Glutamatergic neuron (in vitro differentiated cells): ENCODE data around the gene IFITM10. TPM values are rescaled to one million over a fixed set of nuclear protein-coding genes. Genes with fewer than 3 reads are reported as not detected.

Experiments used
- DNase-seq: peaks from one replicate; pipeline ENCODE4 v3.0.0; 2022
- H3K27ac Mint-ChIP-seq: one replicate; pipeline ENCODE4 v1.8.0; 2020; ENCODE audit warnings: mild to moderate bottlenecking, mixed read lengths, inconsistent platforms; ENCODE audit not compliant: unreplicated experiment
- H3K27me3 Mint-ChIP-seq: one replicate; pipeline ENCODE4 v1.8.0; 2020; ENCODE audit warnings: mild to moderate bottlenecking, moderate library complexity, mixed read lengths, inconsistent platforms; ENCODE audit not compliant: unreplicated experiment
- H3K36me3 Mint-ChIP-seq: one replicate; pipeline ENCODE4 v1.8.0; 2020; ENCODE audit warnings: mild to moderate bottlenecking, mixed read lengths, inconsistent platforms; ENCODE audit not compliant: unreplicated experiment
- H3K4me1 Mint-ChIP-seq: one replicate; pipeline ENCODE4 v1.8.0; 2020; ENCODE audit warnings: mild to moderate bottlenecking, low read depth, mixed read lengths, inconsistent platforms; ENCODE audit not compliant: unreplicated experiment
- H3K4me3 Mint-ChIP-seq: one replicate; pipeline ENCODE4 v1.8.0; 2020; ENCODE audit warnings: mild to moderate bottlenecking, mixed read lengths, inconsistent platforms; ENCODE audit not compliant: unreplicated experiment
- H3K9me3 Mint-ChIP-seq: one replicate; pipeline ENCODE4 v1.8.0; 2020; ENCODE audit warnings: mild to moderate bottlenecking, moderate library complexity, mixed read lengths, inconsistent platforms; ENCODE audit not compliant: unreplicated experiment
- CTCF ChIP-seq: fragments of 200-600 bp; sonication (generic); IDR thresholded peaks from one replicate; pipeline ENCODE4 v1.5.0; 2021; ENCODE audit not compliant: partially characterized antibody, unreplicated experiment
- total RNA-seq: library from RNA; stranded (reverse); fragmentation: NEBNext Ultra II Directional; extraction: Animal tissue kit (Norgen Biotek cat#: 25700); gene quantifications from one replicate; pipeline ENCODE4 v1.2.1, GENCODE V29; 2021; ENCODE audit not compliant: unreplicated experiment

The IFITM10 gene
- total RNA-seq, 1 donor from 2014 or later: 5.4 TPM

GRCh38 chr11:1744137-1744886 lies 6.1 kb downstream of the IFITM10 start:
- H3K27ac Mint-ChIP-seq: no peak overlapping the region

DNA sequence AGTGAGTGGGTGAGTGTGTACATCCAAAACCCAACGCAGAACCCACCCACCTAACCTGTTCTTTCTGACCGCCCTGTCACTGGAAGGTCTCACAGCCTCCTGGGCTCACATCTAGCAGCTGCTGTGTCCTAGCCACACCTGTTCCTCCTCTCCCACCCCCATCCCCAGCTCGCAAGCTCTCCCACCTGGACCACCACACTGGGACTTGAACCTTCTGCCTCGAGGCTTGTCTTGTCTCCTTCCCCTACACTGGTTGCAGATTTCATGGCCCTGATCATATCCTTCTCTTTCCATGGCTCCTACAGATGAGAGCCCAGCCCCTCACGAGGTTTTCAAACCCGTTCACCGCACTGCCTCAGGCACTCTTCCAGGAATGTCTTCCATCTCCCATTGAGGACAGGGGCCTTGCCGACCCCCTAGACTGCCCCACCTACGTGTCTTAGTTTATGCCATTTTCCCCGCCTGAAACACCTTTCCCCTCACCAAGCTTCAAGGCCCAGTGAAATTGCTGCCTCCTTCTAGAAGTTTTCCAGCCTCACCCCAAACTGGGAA lies 6.7 kb downstream of the IFITM10 start:
- Mint-ChIP-seq H3K27ac (no peak overlapping the region), H3K4me3 (no peak overlapping the region), H3K36me3 (peaks cover 18% of the 10 kb centered on the region), H3K27me3 (peaks cover 16% of the 10 kb centered on the region), H3K4me1 (peaks cover 22% of the 10 kb centered on the region), H3K9me3 (peaks cover 17% of the 10 kb centered on the region)
- no peak for DNase-seq
- TF ChIP-seq CTCF: no peak

More at GRCh38 chr11:1744137-1744886, 6.1 kb downstream of the IFITM10 start:
- Mint-ChIP-seq H3K9me3 (peaks cover 14% of the 10 kb centered on the region), H3K4me3 (no peak overlapping the region), H3K36me3 (peaks cover 14% of the 10 kb centered on the region), H3K27me3 (peaks cover 11% of the 10 kb centered on the region), H3K4me1 (peaks cover 18% of the 10 kb centered on the region)
- no peak for TF ChIP-seq CTCF
- DNase-seq: peak; percentile 50

- no peak overlapping the region for H3K27ac Mint-ChIP-seq
- H3K4me3 Mint-ChIP-seq: no peak overlapping the region
- peaks cover 24% of the 10 kb centered on the region for H3K36me3 Mint-ChIP-seq
- H3K27me3 Mint-ChIP-seq: peaks cover 16% of the 10 kb centered on the region
- peaks cover 19% of the 10 kb centered on the region for H3K9me3 Mint-ChIP-seq
- no peak for DNase-seq
- TF ChIP-seq CTCF: no peak
- peaks cover 21% of the 10 kb centered on the region for H3K4me1 Mint-ChIP-seq
Measured at GRCh38 chr11:1742869-1743584, 7.4 kb downstream of the IFITM10 start.

GRCh38 chr11:1742371-1742770 lies 8.0 kb downstream of the IFITM10 start:
- no peak for TF ChIP-seq CTCF
- Mint-ChIP-seq H3K4me1 (peaks cover 21% of the 10 kb centered on the region), H3K36me3 (peaks cover 29% of the 10 kb centered on the region), H3K4me3 (no peak overlapping the region), H3K27me3 (peaks cover 18% of the 10 kb centered on the region), H3K27ac (no peak overlapping the region), H3K9me3 (peaks cover 21% of the 10 kb centered on the region)
- DNase-seq: no peak

GRCh38 chr11:1741741-1742140 lies 8.7 kb downstream of the IFITM10 start:
- no peak for TF ChIP-seq CTCF
- Mint-ChIP-seq H3K9me3 (peaks cover 21% of the 10 kb centered on the region), H3K27me3 (peaks cover 18% of the 10 kb centered on the region), H3K4me1 (peaks cover 21% of the 10 kb centered on the region), H3K27ac (no peak overlapping the region), H3K36me3 (peaks cover 32% of the 10 kb centered on the region), H3K4me3 (no peak overlapping the region)
- DNase-seq: no peak
